Measurements from ENCODE around the gene NSFL1C. TPM values are rescaled to one million over a fixed set of nuclear protein-coding genes. Genes with fewer than 3 reads are reported as not detected.

Gene NSFL1C
- total and polyA plus RNA-seq, 3 donors from 2014 or later, result 61.8 to 107 (median 63.9) TPM

DNA sequence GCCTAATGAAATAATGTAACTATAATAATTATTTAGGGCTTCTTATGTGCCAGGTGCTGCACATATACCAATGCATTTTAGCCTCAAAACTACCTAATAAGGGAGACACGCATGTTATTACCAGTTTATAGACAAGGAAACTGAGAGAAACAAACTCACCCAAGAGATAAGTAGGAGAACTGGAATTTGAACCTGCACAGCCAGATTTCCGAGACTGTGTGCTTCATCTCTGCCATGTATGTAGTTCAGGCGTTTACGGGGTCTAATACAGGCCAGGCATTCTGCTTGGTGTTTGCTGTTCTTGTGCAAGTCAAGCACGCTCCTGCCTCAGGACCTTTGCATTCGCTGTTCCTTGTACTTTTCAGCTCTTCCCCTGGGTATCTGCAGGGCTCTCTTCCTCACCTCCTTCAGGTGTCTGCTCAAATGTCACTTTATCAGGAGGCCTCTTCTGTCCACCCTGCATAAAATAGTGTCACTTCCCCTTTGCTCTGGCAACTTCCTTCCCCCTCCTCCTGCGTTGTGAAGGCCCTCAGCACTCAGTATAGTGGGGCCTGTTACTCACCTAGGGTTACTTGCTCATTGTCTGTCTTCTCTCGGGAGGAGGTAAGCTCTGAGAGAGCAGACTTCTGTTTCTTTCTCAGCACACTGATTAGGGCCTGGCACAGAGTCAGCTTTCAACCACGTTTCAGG, 6.1 kb upstream of the NSFL1C start:
- no peak overlapping the region for H3K27ac ChIP-seq
- H3K9me3 ChIP-seq, result no peaks in the 10 kb centered on the region
- H3K36me3 ChIP-seq (ENCODE audit: low read depth, missing control alignments), result no peaks in the 10 kb centered on the region
- DNase-seq, result no peak
- TF ChIP-seq CTCF (IDR thresholded peaks at IDR 0.05), result no peak
- no peak for TF ChIP-seq POLR2A (IDR thresholded peaks at IDR 0.05)
- WGBS, 2 donors, result 80 to 82% methylated on average over 8 to 9 of the region's 9 CpGs
- intact Hi-C loops (cut with DNase I; ENCODE audit: low total_unique reads), result no loop called here
- no peak overlapping the region for H3K4me3 ChIP-seq
- no peaks in the 10 kb centered on the region for H3K27me3 ChIP-seq
- peaks cover 7% of the 10 kb centered on the region for H3K4me1 ChIP-seq

- DNase-seq, result no peak
- peaks cover 7% of the 10 kb centered on the region for H3K4me1 ChIP-seq
- intact Hi-C loops (cut with DNase I; ENCODE audit: low total_unique reads), result no loop called here
- H3K27ac ChIP-seq, result no peak overlapping the region
- no peaks in the 10 kb centered on the region for H3K9me3 ChIP-seq
- no peaks in the 10 kb centered on the region for H3K27me3 ChIP-seq
- TF ChIP-seq CTCF (IDR thresholded peaks at IDR 0.05) (no peak), POLR2A (IDR thresholded peaks at IDR 0.05) (no peak)
- H3K36me3 ChIP-seq (ENCODE audit: low read depth, missing control alignments), result no peaks in the 10 kb centered on the region
- 88 to 100% methylated on average over 2 of the region's 2 CpGs for WGBS, 2 donors
- H3K4me3 ChIP-seq, result no peak overlapping the region
These were observed 4.6 kb upstream of the NSFL1C start for GRCh38 chr20:1471242-1471641.

DNA sequence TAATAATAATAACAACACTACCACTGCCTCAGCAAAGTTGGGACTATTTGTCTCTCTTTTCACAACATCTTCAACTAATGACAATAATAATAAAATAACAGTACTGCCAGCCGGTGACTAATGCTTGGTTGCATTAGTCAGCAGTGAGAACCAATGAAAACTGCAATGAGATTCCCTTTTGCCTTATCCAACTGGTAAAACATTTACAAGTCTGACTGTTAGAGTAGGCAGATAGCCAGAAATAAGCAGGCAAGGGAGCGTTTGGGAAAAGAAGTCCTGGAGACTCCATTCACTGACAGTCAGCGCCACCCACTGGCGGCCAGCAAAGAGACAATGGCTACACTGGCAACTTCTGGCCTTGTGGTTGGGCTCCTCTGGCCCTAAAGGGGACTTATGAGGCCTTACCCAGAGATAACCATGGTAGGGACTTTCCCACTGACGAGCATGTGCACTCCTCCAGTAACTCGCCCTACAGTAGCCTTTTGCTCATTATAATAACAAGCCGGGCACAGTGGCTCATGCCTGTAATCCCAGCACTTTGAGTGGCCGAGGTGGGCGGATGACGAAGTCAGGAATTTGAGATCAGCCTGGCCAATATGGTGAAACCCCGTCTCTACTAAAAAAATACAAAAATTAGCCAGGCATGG, 3.4 kb upstream of the NSFL1C start:
- 47 to 51% methylated on average over 11 of the region's 11 CpGs for WGBS, 2 donors
- intact Hi-C loops (cut with DNase I; ENCODE audit: low total_unique reads), result no loop called here
- no peak for TF ChIP-seq POLR2A (IDR thresholded peaks at IDR 0.05)
- peak; percentile 46 to 48 (median 46) for TF ChIP-seq CTCF (IDR thresholded peaks at IDR 0.05)
- H3K4me1 ChIP-seq, result peaks cover 17% of the 10 kb centered on the region
- no peaks in the 10 kb centered on the region for H3K36me3 ChIP-seq (ENCODE audit: low read depth, missing control alignments)
- H3K27ac ChIP-seq, result no peak overlapping the region
- no peaks in the 10 kb centered on the region for H3K27me3 ChIP-seq
- DNase-seq, result peak; percentile 85
- no peaks in the 10 kb centered on the region for H3K9me3 ChIP-seq
- no peak overlapping the region for H3K4me3 ChIP-seq

- no peak overlapping the region for H3K4me3 ChIP-seq
- intact Hi-C loops (cut with DNase I; ENCODE audit: low total_unique reads), result no loop called here
- no peak for DNase-seq
- H3K36me3 ChIP-seq (ENCODE audit: low read depth, missing control alignments), result no peaks in the 10 kb centered on the region
- 66 to 68% methylated on average over 9 of the region's 9 CpGs for WGBS, 2 donors
- H3K4me1 ChIP-seq, result peaks cover 17% of the 10 kb centered on the region
- TF ChIP-seq CTCF (IDR thresholded peaks at IDR 0.05) (no peak), POLR2A (IDR thresholded peaks at IDR 0.05) (no peak)
- no peak overlapping the region for H3K27ac ChIP-seq
- no peaks in the 10 kb centered on the region for H3K27me3 ChIP-seq
- H3K9me3 ChIP-seq, result no peaks in the 10 kb centered on the region
These were observed 2.8 kb upstream of the NSFL1C start for GRCh38 chr20:1469306-1469905.
